IMR-90 (cell line): Measurements from ENCODE around the gene MEIS1. TPM values are rescaled to one million over a fixed set of nuclear protein-coding genes. Genes with fewer than 3 reads are reported as not detected.
A peak's percentile ranks its signal among the peaks of the same experiment; 100 is the strongest.

Experiments used
- ATAC-seq: fragments of 200-7000 bp; cut with Tn5 transposase; 2 replicates; pipeline ENCODE4 v1.9.1; 2020; ENCODE audit warnings: low read depth, mild to moderate bottlenecking, moderate library complexity
- BruUV-seq: library from RNA; stranded (reverse); fragments of 400-500 nt; replicated peaks from 2 replicates; lab custom pipeline; 2021; lab: Mats Ljungman, UMichigan
- CTCF ChIA-PET: fragments of 300-600 bp; formaldehyde crosslinking; extraction: SDS; loops from one replicate; lab custom pipeline; 2021; ENCODE audit warnings: antibody characterized with exemption; lab: Yijun Ruan, JAX
- POLR2A ChIA-PET: fragments of 300-600 bp; sonication (Branson Sonifier 250); formaldehyde crosslinking; loops from one replicate; lab custom pipeline; 2022; ENCODE audit warnings: antibody characterized with exemption; ENCODE audit not compliant: unreplicated experiment; lab: Charles Lee
- DNase-seq: peaks from one replicate; pipeline ENCODE4 v3.0.0; 2013
- H2AFZ ChIP-seq: replicated peaks from 2 replicates; pipeline ENCODE3; 2013; ENCODE audit warnings: low read length, mild to moderate bottlenecking; ENCODE audit not compliant: poor library complexity
- H2AK5ac ChIP-seq: 2 replicates; pipeline ENCODE4 v1.6.1; 2013; ENCODE audit warnings: low read depth, low read length, inconsistent platforms
- H2AK9ac ChIP-seq: replicated peaks from 2 replicates; pipeline ENCODE3; 2013; ENCODE audit warnings: mild to moderate bottlenecking, low read depth, low read length, moderate library complexity; ENCODE audit not compliant: poor library complexity
- H2BK120ac ChIP-seq: 2 replicates; pipeline ENCODE4 v1.6.1; 2013; ENCODE audit warnings: low read depth, low read length, inconsistent platforms
- H2BK15ac ChIP-seq: 3 replicates; pipeline ENCODE4 v1.6.1; 2013; ENCODE audit warnings: low read depth, low read length, inconsistent platforms
- H2BK20ac ChIP-seq: 2 replicates; pipeline ENCODE4 v1.6.1; 2013; ENCODE audit warnings: low read depth, mild to moderate bottlenecking, inconsistent platforms, low read length, moderate library complexity
- H2BK5ac ChIP-seq: 2 replicates; pipeline ENCODE4 v1.6.1; 2013; ENCODE audit warnings: mild to moderate bottlenecking, low read depth, low read length, inconsistent platforms; ENCODE audit not compliant: poor library complexity, severe bottlenecking
- H3K14ac ChIP-seq: replicated peaks from 2 replicates; pipeline ENCODE4 v1.6.1; 2013; ENCODE audit warnings: low read depth, low read length, inconsistent platforms
- H3K18ac ChIP-seq: 2 replicates; pipeline ENCODE4 v1.6.1; 2013; ENCODE audit warnings: low read depth, low read length, control low read depth
- H3K23ac ChIP-seq: 2 replicates; pipeline ENCODE4 v1.6.1; 2013; ENCODE audit warnings: low read depth, low read length, inconsistent platforms
- H3K27ac ChIP-seq: 2 replicates; pipeline ENCODE4 v1.5.1; 2013; ENCODE audit warnings: mild to moderate bottlenecking, control low read depth, low read length; ENCODE audit not compliant: insufficient read depth
- H3K27me3 ChIP-seq: 2 replicates; pipeline ENCODE4 v1.6.1; 2013; ENCODE audit warnings: low read length; ENCODE audit not compliant: control insufficient read depth, insufficient read depth
- H3K36me3 ChIP-seq: 2 replicates; pipeline ENCODE4 v1.6.1; 2013; ENCODE audit warnings: low read length, mixed read lengths; ENCODE audit not compliant: control insufficient read depth, insufficient read depth
- H3K4ac ChIP-seq: 2 replicates; pipeline ENCODE4 v1.6.1; 2013; ENCODE audit warnings: low read depth, low read length, inconsistent platforms
- H3K4me1 ChIP-seq: 2 replicates; pipeline ENCODE4 v1.6.1; 2013; ENCODE audit warnings: low read length, mixed read lengths; ENCODE audit not compliant: control insufficient read depth, insufficient read depth
- H3K4me2 ChIP-seq: 2 replicates; pipeline ENCODE4 v1.6.1; 2013; ENCODE audit warnings: low read depth, mild to moderate bottlenecking, control low read depth, low read length, moderate library complexity
- H3K4me3 ChIP-seq: 2 replicates; pipeline ENCODE4 v1.5.1; 2013; ENCODE audit warnings: low read depth, mild to moderate bottlenecking, control low read depth, low read length, moderate library complexity; ENCODE audit not compliant: insufficient read depth
- H3K56ac ChIP-seq: 2 replicates; pipeline ENCODE4 v1.6.1; 2013; ENCODE audit warnings: low read length, inconsistent platforms; ENCODE audit not compliant: insufficient read depth; ENCODE audit errors: extremely low read depth
- H3K79me1 ChIP-seq, 2 experiments: 2 replicates each; pipeline ENCODE4 v1.6.1; 2013; ENCODE audit warnings: low read length in 2 of 2, inconsistent platforms in 1 of 2, low read depth in 1 of 2
- H3K9ac ChIP-seq: 2 replicates; pipeline ENCODE4 v1.6.1; 2013; ENCODE audit warnings: low read depth, low read length, control low read depth
- H3K9me1 ChIP-seq: 2 replicates; pipeline ENCODE4 v1.6.1; 2013; ENCODE audit warnings: low read length, inconsistent platforms; ENCODE audit not compliant: insufficient read depth
- H3K9me3 ChIP-seq: 2 replicates; pipeline ENCODE4 v1.6.1; 2013; ENCODE audit warnings: low read length; ENCODE audit not compliant: control insufficient read depth, insufficient read depth
- H4K20me1 ChIP-seq: 2 replicates; pipeline ENCODE4 v1.6.1; 2013; ENCODE audit warnings: low read length, inconsistent platforms; ENCODE audit not compliant: insufficient read depth
- H4K5ac ChIP-seq: 2 replicates; pipeline ENCODE4 v1.6.1; 2013; ENCODE audit warnings: mild to moderate bottlenecking, low read depth, low read length, control low read depth
- H4K8ac ChIP-seq, 2 experiments: 2 replicates each; pipeline ENCODE4 v1.6.1; 2013; ENCODE audit warnings: low read depth in 2 of 2, low read length in 2 of 2, control low read depth in 1 of 2, inconsistent platforms in 1 of 2
- H4K91ac ChIP-seq: 2 replicates; pipeline ENCODE4 v1.6.1; 2013; ENCODE audit warnings: low read depth, low read length, inconsistent platforms; ENCODE audit not compliant: insufficient read depth
- FOS ChIP-seq: fragments of 150-350 bp; IDR thresholded peaks from 2 replicates; pipeline ENCODE4 v1.6.1; 2016; ENCODE audit warnings: low read depth, low read length
- MXI1 ChIP-seq: IDR thresholded peaks from 2 replicates; pipeline ENCODE4 v1.6.1; 2012; ENCODE audit warnings: low read depth, mild to moderate bottlenecking, low read length, moderate library complexity, borderline replicate concordance
- NFE2L2 ChIP-seq: fragments of 150-350 bp; IDR thresholded peaks from 2 replicates; pipeline ENCODE4 v1.6.1; 2016; ENCODE audit warnings: low read depth, mild to moderate bottlenecking, low read length
- RFX5 ChIP-seq: IDR thresholded peaks from 2 replicates; pipeline ENCODE4 v1.8.0; 2012; ENCODE audit warnings: low read depth, mild to moderate bottlenecking, low read length, moderate library complexity
- WGBS, 2 experiments: methylation state at CpG; one replicate each; pipeline versions ENCODE4 v1.1.5 to v1.1.7; 2013; ENCODE audit warnings: missing lambda C conversion rate in 2 of 2; ENCODE audit not compliant: insufficient read length in 1 of 2; ENCODE audit errors: extremely low coverage in 2 of 2; 5-methylcytosine and 5-hydroxymethylcytosine counted together
- dilution Hi-C: fragments of 300-500 bp; cut with HindIII; formaldehyde crosslinking; loops from one replicate; pipeline ENCODE4 v1.14.3; 2018; ENCODE audit warnings: low sequenced_read_pairs; ENCODE audit not compliant: unreplicated experiment
- in situ Hi-C: fragments of 300-500 bp; cut with MboI; formaldehyde crosslinking; loops from 3 replicates; pipeline ENCODE4 v1.14.3; 2019; ENCODE audit warnings: low sequenced_read_pairs, inconsistent platforms, mixed read lengths
- intact Hi-C: fragments of 100-400 bp; cut with micrococcal nuclease; formaldehyde crosslinking; loops from 2 replicates; pipeline ENCODE4 v1.10.0; 2022
- polyA plus RNA-seq, 3 experiments: library from polyadenylated mRNA; depleted of rRNA; stranded (reverse); fragments of >200 nt; gene quantifications; 2 replicates each; pipeline ENCODE4 v1.2.3, GENCODE V29; 2012; ENCODE audit warnings: low replicate concordance in 1 of 3
- total RNA-seq: library from RNA; depleted of rRNA; stranded (reverse); fragments of >200 nt; gene quantifications from 2 replicates; pipeline ENCODE4 v1.2.3, GENCODE V29; 2012
- TF ChIP-seq, protein P1 (sequence below): fragments of 150-350 bp; IDR thresholded peaks from 2 replicates; pipeline ENCODE4 v1.6.1; 2016; ENCODE audit warnings: low read depth, mild to moderate bottlenecking, low read length, moderate library complexity, borderline replicate concordance

Gene MEIS1
- total and polyA plus RNA-seq, 2 of the 4 experiments (the other 2 are of a cell fraction) = 54.4 to 157 TPM

DNA sequence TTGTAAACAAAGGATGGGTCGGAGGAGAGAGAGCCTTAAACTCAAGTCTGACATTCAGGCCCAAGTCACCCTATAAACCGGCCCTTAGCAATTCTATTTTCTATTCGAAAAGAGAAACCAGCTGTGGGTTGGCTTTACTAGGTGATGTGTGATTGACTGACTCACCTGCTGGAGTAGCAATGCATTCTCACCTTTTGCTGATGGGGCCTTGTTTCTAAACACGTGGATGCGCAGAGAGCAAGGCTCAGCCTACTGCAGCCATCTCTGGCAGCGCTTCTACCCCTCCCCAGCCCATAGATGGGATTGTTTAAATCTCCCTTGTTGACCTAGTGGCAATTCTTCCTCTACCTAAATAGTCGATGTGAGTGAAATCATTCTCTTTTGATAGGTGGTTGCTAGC, 138.5 kb downstream of the MEIS1 start:
- H3K9me1 ChIP-seq = peaks cover 5% of the 10 kb centered on the region
- H2AFZ ChIP-seq = no peak overlapping the region
- H2BK20ac ChIP-seq = no peak overlapping the region
- no CpG with 5 or more reads among the region's 7 CpGs for WGBS, 2 experiments
- no peak for TF ChIP-seq NFE2L2
- TF ChIP-seq RFX5 = no peak
- TF ChIP-seq FOS = no peak
- TF ChIP-seq, protein P1, sequence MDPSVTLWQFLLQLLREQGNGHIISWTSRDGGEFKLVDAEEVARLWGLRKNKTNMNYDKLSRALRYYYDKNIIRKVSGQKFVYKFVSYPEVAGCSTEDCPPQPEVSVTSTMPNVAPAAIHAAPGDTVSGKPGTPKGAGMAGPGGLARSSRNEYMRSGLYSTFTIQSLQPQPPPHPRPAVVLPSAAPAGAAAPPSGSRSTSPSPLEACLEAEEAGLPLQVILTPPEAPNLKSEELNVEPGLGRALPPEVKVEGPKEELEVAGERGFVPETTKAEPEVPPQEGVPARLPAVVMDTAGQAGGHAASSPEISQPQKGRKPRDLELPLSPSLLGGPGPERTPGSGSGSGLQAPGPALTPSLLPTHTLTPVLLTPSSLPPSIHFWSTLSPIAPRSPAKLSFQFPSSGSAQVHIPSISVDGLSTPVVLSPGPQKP = no peak
- no peak for TF ChIP-seq MXI1
- H4K20me1 ChIP-seq = peaks cover 15% of the 10 kb centered on the region; the same call in 1 of the 2 replicates
- H3K4me2 ChIP-seq = peak overlapping the region; percentile 62
- peak overlapping the region; percentile 80 for H2BK5ac ChIP-seq
- CTCF ChIA-PET = no interaction called here
- peaks cover 17% of the 10 kb centered on the region for H3K36me3 ChIP-seq
- POLR2A ChIA-PET = interaction anchor here (0.5 kb wide), 1 partner anchor 135 kb away, joined by 3 read pairs; no protein-coding TSS in a partner anchor
- no peak for ATAC-seq
- peak; percentile 37 for DNase-seq
- in situ Hi-C loops (loop anchor here (10.0 kb wide), 1 partner anchor 1271 kb away; no protein-coding TSS in a partner anchor), dilution Hi-C loops (no loop called here), intact Hi-C loops (no loop called here)
- H3K9ac ChIP-seq = no peak overlapping the region; the same call in 1 of the 2 replicates
- peaks cover 8 to 59% of the 10 kb centered on the region in 2 experiments; a peak in 2 of 4 replicates for H3K79me1 ChIP-seq
- H3K9me3 ChIP-seq = no peaks in the 10 kb centered on the region
- no peaks in the 10 kb centered on the region for H3K27me3 ChIP-seq
- no peak overlapping the region for H4K91ac ChIP-seq
- peak overlapping the region; percentile 61 for H3K23ac ChIP-seq
- no peak overlapping the region for H3K18ac ChIP-seq
- no peak overlapping the region; the same call in 1 of the 2 replicates for H2BK120ac ChIP-seq
- no peak overlapping the region for H2AK9ac ChIP-seq
- no peak overlapping the region for H2AK5ac ChIP-seq
- H3K27ac ChIP-seq = peak overlapping the region; percentile 35
- no peak overlapping the region for H3K56ac ChIP-seq
- peak overlapping the region; percentile 4 for H3K4ac ChIP-seq
- no peak overlapping the region; the same call in 1 of the 2 replicates for H3K4me3 ChIP-seq
- peaks cover 34% of the 10 kb centered on the region for H3K4me1 ChIP-seq
- H2BK15ac ChIP-seq = no peak overlapping the region
- 0 out of 4 replicates have a peak overlapping the region, but pooled peaks of 1 of the 2 experiments have one; percentile 7 for H4K8ac ChIP-seq
- no peak overlapping the region for H4K5ac ChIP-seq
- BruUV-seq = no TSS peak
- H3K14ac ChIP-seq = peak overlapping the region; percentile 6; the same call in 1 of the 2 replicates
